Common myeloid progenitor, CD34-positive (primary cell): ENCODE results near the gene SPACA6.

Source experiments
- CTCF ChIA-PET: fragments of 350-600 bp; sonication (Branson Sonifier 250); formaldehyde crosslinking; loops from one replicate; lab custom pipeline; 2021; ENCODE audit warnings: antibody characterized with exemption; lab: Charles Lee
- POLR2A ChIA-PET: fragments of 350-600 bp; sonication (Branson Sonifier 250); formaldehyde crosslinking; loops from one replicate; lab custom pipeline; 2021; ENCODE audit warnings: antibody characterized with exemption; lab: Charles Lee
- DNase-seq, 3 donors: peaks; one replicate each; pipeline versions ENCODE4 v3.0.0 to v3.0.0-alpha.2; 2013
- H3K27ac ChIP-seq, 2 experiments: 1 replicate in 1 of 2; 2 replicates in 1 of 2; pipeline ENCODE4 v1.7.0; 2013; ENCODE audit warnings: inconsistent platforms in 2 of 2, low read length in 2 of 2, mild to moderate bottlenecking in 2 of 2, low read depth in 1 of 2, moderate library complexity in 1 of 2; ENCODE audit not compliant: severe bottlenecking in 2 of 2, insufficient read depth in 1 of 2, poor library complexity in 1 of 2
- H3K27me3 ChIP-seq, 5 experiments: replicated peaks in 2 of 5; 1 replicate in 3 of 5; 2 replicates in 2 of 5; pipeline versions ENCODE4 v1.6.1 to v1.7.0; 2013; ENCODE audit warnings: low read length in 4 of 5, mild to moderate bottlenecking in 2 of 5, moderate library complexity in 2 of 5, inconsistent platforms in 1 of 5; ENCODE audit not compliant: insufficient read depth in 5 of 5, control insufficient read depth in 4 of 5
- H3K36me3 ChIP-seq, 4 experiments: 1 replicate in 2 of 4; 2 replicates in 2 of 4; pipeline versions ENCODE4 v1.6.1 to v1.7.0; 2013; ENCODE audit warnings: low read length in 3 of 4, control low read depth in 1 of 4, mild to moderate bottlenecking in 1 of 4; ENCODE audit not compliant: control insufficient read depth in 4 of 4, insufficient read depth in 4 of 4
- H3K4me1 ChIP-seq, 4 experiments: 1 replicate in 3 of 4; 2 replicates in 1 of 4; pipeline versions ENCODE4 v1.6.1 to v1.7.1; 2013; ENCODE audit warnings: low read length in 3 of 4, mild to moderate bottlenecking in 3 of 4, control low read depth in 1 of 4, inconsistent platforms in 1 of 4, moderate library complexity in 1 of 4; ENCODE audit not compliant: control insufficient read depth in 4 of 4, insufficient read depth in 4 of 4; ENCODE audit errors: control extremely low read depth in 1 of 4
- H3K4me3 ChIP-seq, 7 experiments: 1 replicate in 4 of 7; 2 replicates in 3 of 7; pipeline versions ENCODE4 v1.5.1 to v1.7.0; 2013; ENCODE audit warnings: mild to moderate bottlenecking in 7 of 7, low read length in 6 of 7, moderate library complexity in 6 of 7, inconsistent platforms in 2 of 7, low read depth in 2 of 7, control low read depth in 1 of 7; ENCODE audit not compliant: insufficient read depth in 4 of 7, control insufficient read depth in 1 of 7; ENCODE audit errors: extremely low read depth in 1 of 7
- H3K9me3 ChIP-seq, 5 experiments: 1 replicate in 4 of 5; 2 replicates in 1 of 5; pipeline versions ENCODE4 v1.6.1 to v1.7.1; 2013; ENCODE audit warnings: low read length in 4 of 5, mild to moderate bottlenecking in 2 of 5, inconsistent platforms in 1 of 5, low read depth in 1 of 5, moderate library complexity in 1 of 5; ENCODE audit not compliant: control insufficient read depth in 4 of 5, insufficient read depth in 2 of 5; ENCODE audit errors: control extremely low read depth in 1 of 5
- WGBS: methylation state at CpG from one replicate; pipeline ENCODE4 v1.1.5; 2013; ENCODE audit not compliant: insufficient coverage; 5-methylcytosine and 5-hydroxymethylcytosine counted together

Gene SPACA6

DNA sequence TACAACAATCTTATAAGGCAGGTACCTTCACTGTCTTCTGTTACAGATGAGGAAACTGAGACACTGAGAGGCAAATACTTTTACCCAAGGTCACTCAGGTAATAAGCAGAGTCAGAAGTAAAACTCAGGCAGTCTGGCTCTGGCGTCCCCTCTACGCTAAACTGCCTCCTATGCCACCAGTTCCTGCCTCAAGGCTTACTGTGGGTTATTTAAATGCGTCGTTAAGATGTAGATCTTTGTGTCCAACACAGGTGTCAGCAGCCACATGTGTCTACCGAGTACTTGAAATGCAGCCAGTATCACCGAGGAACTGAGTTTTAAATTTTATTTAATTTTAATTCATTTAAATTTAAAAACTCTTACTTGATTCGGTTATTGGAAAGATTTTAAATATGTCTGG is 28.8 kb downstream of the SPACA6 start:
- H3K27me3 ChIP-seq, result peaks cover 20 to 88% (median 30%) of the 10 kb centered on the region in 5 experiments
- DNase-seq, result no peak
- no peak overlapping the region for H3K4me3 ChIP-seq
- no peak overlapping the region for H3K27ac ChIP-seq
- POLR2A ChIA-PET, result no interaction called here
- H3K9me3 ChIP-seq, result peaks cover 0 to 1% (median 0%) of the 10 kb centered on the region in 5 experiments
- WGBS, result 86% methylated on average over 5 of the region's 7 CpGs
- no peaks in the 10 kb centered on the region for H3K36me3 ChIP-seq
- CTCF ChIA-PET, result no interaction called here
- H3K4me1 ChIP-seq, result peaks cover 0 to 9% (median 8%) of the 10 kb centered on the region in 4 experiments

DNA sequence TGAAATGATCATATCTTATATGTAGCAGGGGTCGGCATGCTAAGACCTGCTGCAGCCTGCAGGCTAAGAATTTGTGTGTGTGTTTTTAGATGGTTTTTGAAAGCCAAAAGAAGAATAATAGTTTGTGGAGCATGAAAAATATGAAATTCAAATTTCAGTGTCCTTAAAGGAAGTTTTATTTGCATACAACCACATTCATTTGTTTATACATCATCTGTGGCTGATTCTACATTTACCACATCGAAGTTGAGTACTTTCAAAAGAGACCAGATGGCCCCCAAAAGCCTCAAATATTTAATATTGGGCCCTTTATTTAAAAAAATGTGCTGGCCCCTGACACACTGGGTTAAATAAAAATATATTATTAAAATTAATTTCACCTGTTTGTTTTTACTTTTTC is 29.4 kb downstream of the SPACA6 start:
- no peak for DNase-seq
- Histone ChIP-seq H3K27me3 (peaks cover 17 to 84% (median 30%) of the 10 kb centered on the region in 5 experiments), H3K4me1 (peaks cover 0 to 9% (median 8%) of the 10 kb centered on the region in 4 experiments), H3K27ac (no peak overlapping the region), H3K36me3 (no peaks in the 10 kb centered on the region), H3K4me3 (no peak overlapping the region), H3K9me3 (peaks cover 0 to 1% (median 0%) of the 10 kb centered on the region in 5 experiments)
- POLR2A ChIA-PET, result no interaction called here
- no CpG with 5 or more reads among the region's 2 CpGs for WGBS
- CTCF ChIA-PET, result no interaction called here

DNA sequence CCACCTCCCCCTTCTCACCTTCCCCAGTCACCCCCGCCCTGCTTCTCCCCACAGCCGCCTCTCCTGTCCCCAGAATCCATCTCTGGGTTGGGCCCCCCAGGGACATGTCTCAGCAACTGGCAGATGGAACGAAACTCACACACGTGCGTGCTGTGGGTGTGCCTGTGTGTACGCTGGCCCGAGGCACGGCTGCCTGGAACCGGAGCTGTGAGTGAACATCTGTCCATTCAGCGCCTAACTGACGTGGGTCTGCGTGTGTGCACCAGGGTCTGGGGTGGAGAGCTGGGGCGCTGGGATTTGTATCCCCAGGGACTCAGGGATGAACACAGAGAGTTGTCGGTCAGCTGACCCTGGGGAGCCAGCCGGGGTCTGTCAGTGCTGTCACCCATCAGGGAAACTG is 31.4 kb downstream of the SPACA6 start:
- Histone ChIP-seq H3K4me3 (no peak overlapping the region), H3K27me3 (peaks cover 14 to 74% (median 22%) of the 10 kb centered on the region in 5 experiments), H3K27ac (no peak overlapping the region), H3K4me1 (peaks cover 0 to 5% (median 3%) of the 10 kb centered on the region in 4 experiments), H3K9me3 (no peaks in the 10 kb centered on the region), H3K36me3 (no peaks in the 10 kb centered on the region)
- POLR2A ChIA-PET, result no interaction called here
- 63% methylated on average over 10 of the region's 15 CpGs for WGBS
- DNase-seq, result no peak
- CTCF ChIA-PET, result no interaction called here

DNA sequence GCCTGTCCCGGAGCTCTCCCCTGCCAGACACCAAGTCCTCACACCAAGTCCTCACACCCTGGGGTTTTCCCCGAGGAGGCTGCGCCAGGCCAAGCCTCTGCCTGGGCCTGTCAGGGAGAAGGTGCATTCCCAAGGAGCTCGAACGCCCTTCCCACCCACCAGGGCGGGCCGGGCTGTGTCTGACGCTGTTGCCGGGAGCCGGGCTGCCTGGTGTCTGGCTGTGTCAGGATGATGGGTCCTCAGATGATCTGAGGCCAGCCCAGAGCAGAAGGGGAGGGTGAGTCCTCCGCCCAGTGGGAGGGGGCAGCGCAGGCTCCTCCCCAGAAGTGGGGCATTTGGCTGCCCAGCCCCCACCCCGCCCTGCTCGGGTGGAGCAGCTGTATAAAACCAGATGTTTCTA is 32.9 kb downstream of the SPACA6 start:
- no peaks in the 10 kb centered on the region for H3K36me3 ChIP-seq
- DNase-seq, result no peak
- H3K27me3 ChIP-seq, result peaks cover 10 to 60% (median 18%) of the 10 kb centered on the region in 5 experiments
- 81% methylated on average over 9 of the region's 14 CpGs for WGBS
- peaks cover 0 to 8% (median 4%) of the 10 kb centered on the region in 5 experiments for H3K9me3 ChIP-seq
- no peak overlapping the region for H3K4me3 ChIP-seq
- POLR2A ChIA-PET, result no interaction called here
- H3K27ac ChIP-seq, result no peak overlapping the region
- H3K4me1 ChIP-seq, result no peaks in the 10 kb centered on the region
- CTCF ChIA-PET, result no interaction called here

DNA sequence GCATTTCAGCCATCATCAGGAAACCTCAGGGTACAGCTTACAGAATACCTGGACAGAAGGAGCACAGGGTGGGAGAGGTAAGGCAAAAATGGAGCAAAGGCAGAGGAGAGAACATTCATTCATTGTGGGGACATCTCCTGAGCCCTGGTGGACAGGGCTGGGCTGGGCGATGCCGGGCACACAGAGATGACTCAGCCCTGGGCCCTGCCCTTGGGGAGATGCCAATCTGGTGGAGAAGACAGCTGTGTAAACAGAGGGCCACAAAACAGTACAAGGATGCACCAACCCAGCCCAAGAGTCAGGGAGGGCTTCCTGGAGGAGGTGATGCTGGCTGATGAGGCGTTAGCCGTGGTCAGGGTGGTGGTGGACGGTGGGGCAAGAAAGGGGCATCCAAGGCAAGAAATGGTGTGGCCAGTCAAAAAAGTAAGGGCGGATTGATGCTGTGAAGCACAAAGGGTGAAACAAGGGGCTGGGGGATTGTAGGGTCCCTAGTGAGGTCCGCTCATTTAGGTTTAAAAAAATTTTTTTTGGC is 34.3 kb downstream of the SPACA6 start:
- Histone ChIP-seq H3K27me3 (peaks cover 7 to 49% (median 16%) of the 10 kb centered on the region in 5 experiments), H3K4me3 (no peak overlapping the region), H3K36me3 (no peaks in the 10 kb centered on the region), H3K27ac (no peak overlapping the region), H3K9me3 (peaks cover 0 to 11% (median 6%) of the 10 kb centered on the region in 5 experiments), H3K4me1 (no peaks in the 10 kb centered on the region)
- POLR2A ChIA-PET, result interaction anchor here (0.6 kb wide), 1 partner anchor 74 kb away, joined by 3 read pairs; no protein-coding TSS in a partner anchor
- WGBS, result 95% methylated on average over 7 of the region's 7 CpGs
- CTCF ChIA-PET, result no interaction called here
- no peak for DNase-seq

DNA sequence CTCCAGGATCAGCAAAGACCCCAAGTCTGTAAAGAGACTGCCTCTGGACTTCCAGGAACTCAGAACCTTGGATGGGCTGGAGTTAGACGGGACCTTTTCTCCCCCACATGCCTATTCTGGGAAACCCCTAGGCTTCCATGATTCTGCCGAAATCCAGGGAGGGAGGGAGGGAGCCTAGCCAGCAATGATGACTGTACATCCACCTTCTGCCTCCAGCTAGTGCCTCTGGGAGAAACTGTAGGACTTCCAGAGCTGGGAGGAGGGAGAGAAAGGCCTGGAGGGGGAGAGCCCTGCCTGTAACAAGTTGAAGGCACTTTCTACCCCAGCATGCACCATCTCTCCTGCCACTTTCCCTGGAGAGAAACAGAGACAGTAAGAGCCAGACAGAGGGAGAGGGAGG is 36.7 kb downstream of the SPACA6 start:
- DNase-seq, result no peak
- Histone ChIP-seq H3K27me3 (peaks cover 0 to 34% (median 12%) of the 10 kb centered on the region in 5 experiments), H3K36me3 (no peaks in the 10 kb centered on the region), H3K4me1 (no peaks in the 10 kb centered on the region), H3K27ac (no peak overlapping the region), H3K4me3 (no peak overlapping the region), H3K9me3 (peaks cover 0 to 11% (median 7%) of the 10 kb centered on the region in 5 experiments)
- ChIA-PET POLR2A (no interaction called here), CTCF (interaction anchor here (0.5 kb wide), 1 partner anchor 1051 kb away, joined by 3 read pairs; no protein-coding TSS in a partner anchor)
- WGBS, result no CpG with 5 or more reads among the region's 2 CpGs

DNA sequence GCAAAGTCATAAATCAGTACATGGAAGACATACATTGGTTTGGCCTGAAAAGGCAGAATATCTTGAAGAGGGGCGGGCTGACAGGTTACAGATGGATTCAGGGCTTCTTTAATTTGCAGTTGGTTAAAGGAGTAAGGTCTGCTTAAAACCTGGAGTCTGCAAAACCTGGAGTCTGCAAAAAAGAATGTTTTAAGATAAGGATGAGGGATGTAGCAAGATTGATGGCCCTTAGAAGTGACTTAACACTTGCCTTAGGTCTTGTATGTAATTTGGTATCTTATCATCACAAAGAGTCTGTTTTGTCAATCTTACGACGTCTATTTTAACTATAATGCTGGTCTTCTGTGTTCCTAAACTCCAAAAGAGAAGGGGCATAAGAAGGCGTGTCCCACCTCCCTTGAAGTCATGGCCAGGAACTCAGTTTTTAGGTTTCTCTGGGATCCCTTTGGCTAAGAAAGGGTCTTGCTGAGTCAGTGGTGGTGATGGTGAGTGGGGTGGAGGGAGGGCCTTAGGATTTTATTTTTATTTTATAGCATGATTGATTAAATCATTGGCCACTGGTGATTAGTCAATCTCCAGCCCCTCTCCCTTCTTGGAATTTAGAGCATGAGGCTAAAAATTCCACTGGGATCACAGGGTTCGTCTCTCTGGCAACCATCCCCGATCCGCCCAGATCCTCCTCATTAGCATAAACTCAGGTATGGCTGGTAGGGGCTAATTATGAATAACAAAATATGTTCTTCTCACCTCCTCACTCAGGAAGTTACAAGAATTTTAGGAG is 40.8 kb downstream of the SPACA6 start:
- DNase-seq, result no peak
- 94% methylated on average over 4 of the region's 7 CpGs for WGBS
- Histone ChIP-seq H3K4me3 (no peak overlapping the region), H3K27ac (no peak overlapping the region), H3K36me3 (no peaks in the 10 kb centered on the region), H3K4me1 (peaks cover 4 to 18% (median 7%) of the 10 kb centered on the region in 4 experiments), H3K27me3 (peaks cover 0 to 25% (median 11%) of the 10 kb centered on the region in 5 experiments), H3K9me3 (peaks cover 0 to 11% (median 7%) of the 10 kb centered on the region in 5 experiments)
- ChIA-PET POLR2A (no interaction called here), CTCF (no interaction called here)
